ENCODE results near the gene DPH5. TPM values are rescaled to one million over a fixed set of nuclear protein-coding genes. Genes with fewer than 3 reads are reported as not detected.
"Not testable (repeated sequence)": the region's sequence is repeated elsewhere in the genome, so short reads cannot be mapped to it uniquely, and the experiment has no call there.

Gene DPH5
- polyA plus RNA-seq, 3 donors, result 63.4 to 69.2 (median 64.8) TPM

GRCh38 chr1:101033017-101033416 is 7.4 kb upstream of the DPH5 start:
- DNase-seq (ENCODE audit: low read depth in 3 of 3, low spot score in 2 of 3), result no peak

- DNase-seq (ENCODE audit: low read depth in 3 of 3, low spot score in 2 of 3), result not testable (repeated sequence)
Observed at GRCh38 chr1:101032129-101032528, 6.5 kb upstream of the DPH5 start.

GRCh38 chr1:101030881-101031280 is 5.3 kb upstream of the DPH5 start:
- DNase-seq (ENCODE audit: low read depth in 3 of 3, low spot score in 2 of 3), result no peak

- DNase-seq (ENCODE audit: low read depth in 3 of 3, low spot score in 2 of 3), result no peak
Observed at GRCh38 chr1:101029184-101029583, 3.6 kb upstream of the DPH5 start.

GRCh38 chr1:101028466-101028865 is 2.9 kb upstream of the DPH5 start:
- no peak for DNase-seq (ENCODE audit: low read depth in 3 of 3, low spot score in 2 of 3)

- no peak for DNase-seq (ENCODE audit: low read depth in 3 of 3, low spot score in 2 of 3)
Observed at GRCh38 chr1:101027194-101027772, 1.7 kb upstream of the DPH5 start.

GRCh38 chr1:101026430-101026788 is 825 bp upstream of the DPH5 start:
- DNase-seq (ENCODE audit: low read depth in 3 of 3, low spot score in 2 of 3), result no peak

GRCh38 chr1:101025283-101025656 is 314 bp downstream of the DPH5 start:
- peak; percentile 29 to 64 (median 33) for DNase-seq (ENCODE audit: low read depth in 3 of 3, low spot score in 2 of 3)

- no peak for DNase-seq (ENCODE audit: low read depth in 3 of 3, low spot score in 2 of 3)
Observed at GRCh38 chr1:101022294-101022693, 3.3 kb downstream of the DPH5 start.

GRCh38 chr1:101017448-101017847 is 8.1 kb downstream of the DPH5 start:
- no peak for DNase-seq (ENCODE audit: low read depth in 3 of 3, low spot score in 2 of 3)

GRCh38 chr1:101013776-101014175 is 11.8 kb downstream of the DPH5 start:
- no peak for DNase-seq (ENCODE audit: low read depth in 3 of 3, low spot score in 2 of 3)

- DNase-seq (ENCODE audit: low read depth in 3 of 3, low spot score in 2 of 3), result no peak
Observed at GRCh38 chr1:101008229-101008834, 17.3 kb downstream of the DPH5 start.

- DNase-seq (ENCODE audit: low read depth in 3 of 3, low spot score in 2 of 3), result no peak
Observed at GRCh38 chr1:101006553-101006952, 19.0 kb downstream of the DPH5 start.

- DNase-seq (ENCODE audit: low read depth in 3 of 3, low spot score in 2 of 3), result no peak
Observed at GRCh38 chr1:101005871-101006270, 19.7 kb downstream of the DPH5 start.

GRCh38 chr1:101005183-101005582 is 20.4 kb downstream of the DPH5 start:
- DNase-seq (ENCODE audit: low read depth in 3 of 3, low spot score in 2 of 3), result no peak

GRCh38 chr1:101004670-101005069 is 20.9 kb downstream of the DPH5 start:
- no peak for DNase-seq (ENCODE audit: low read depth in 3 of 3, low spot score in 2 of 3)

GRCh38 chr1:101004061-101004460 is 21.5 kb downstream of the DPH5 start:
- no peak for DNase-seq (ENCODE audit: low read depth in 3 of 3, low spot score in 2 of 3)

- DNase-seq (ENCODE audit: low read depth in 3 of 3, low spot score in 2 of 3), result no peak
Observed at GRCh38 chr1:101003012-101003650, 22.5 kb downstream of the DPH5 start.

GRCh38 chr1:101002551-101002950 is 23.0 kb downstream of the DPH5 start:
- no peak for DNase-seq (ENCODE audit: low read depth in 3 of 3, low spot score in 2 of 3)

GRCh38 chr1:101000131-101000873 is 25.3 kb downstream of the DPH5 start:
- DNase-seq (ENCODE audit: low read depth in 3 of 3, low spot score in 2 of 3), result no peak

- no peak for DNase-seq (ENCODE audit: low read depth in 3 of 3, low spot score in 2 of 3)
Observed at GRCh38 chr1:100998426-100998825, 27.2 kb downstream of the DPH5 start.

All from right renal cortex interstitium (tissue), 3 donors.